ENCODE data around the gene TNNT3.

The TNNT3 gene

GRCh38 chr11:1899090-1899489 is 20.4 kb upstream of the TNNT3 start:
- DNase-seq = no peak

- no peak for DNase-seq
Measured at GRCh38 chr11:1899686-1900085, 19.8 kb upstream of the TNNT3 start.

- DNase-seq = no peak
Measured at GRCh38 chr11:1906181-1906580, 13.3 kb upstream of the TNNT3 start.

GRCh38 chr11:1906611-1907423 is 12.7 kb upstream of the TNNT3 start:
- no peak for DNase-seq

GRCh38 chr11:1908618-1909017 is 10.9 kb upstream of the TNNT3 start:
- DNase-seq = no peak

- no peak for DNase-seq
Measured at GRCh38 chr11:1909524-1909923, 10.0 kb upstream of the TNNT3 start.

GRCh38 chr11:1912289-1912878 is 7.1 kb upstream of the TNNT3 start:
- DNase-seq = no peak

- no peak for DNase-seq
Measured at GRCh38 chr11:1913271-1914060, 6.0 kb upstream of the TNNT3 start.

GRCh38 chr11:1915795-1916131 is 3.7 kb upstream of the TNNT3 start:
- DNase-seq = no peak

GRCh38 chr11:1916132-1916985 is 3.1 kb upstream of the TNNT3 start:
- no peak for DNase-seq

GRCh38 chr11:1916986-1917522 is 2.4 kb upstream of the TNNT3 start:
- no peak for DNase-seq

GRCh38 chr11:1917523-1918435 is 1.7 kb upstream of the TNNT3 start:
- no peak for DNase-seq

- DNase-seq = no peak
Measured at GRCh38 chr11:1918436-1919315, 827 bp upstream of the TNNT3 start.

GRCh38 chr11:1920128-1920908 is 815 bp downstream of the TNNT3 start:
- no peak for DNase-seq

- DNase-seq = no peak
Measured at GRCh38 chr11:1920909-1921573, 1.5 kb downstream of the TNNT3 start.

- DNase-seq = no peak
Measured at GRCh38 chr11:1921574-1922141, 2.2 kb downstream of the TNNT3 start.

- no peak for DNase-seq
Measured at GRCh38 chr11:1922481-1923081, 3.1 kb downstream of the TNNT3 start.

GRCh38 chr11:1923201-1923956 is 3.9 kb downstream of the TNNT3 start:
- DNase-seq = no peak

Data from KG1 (cell line).